Ascending aorta (tissue), 2 donors: ENCODE data around the gene CFAP77. TPM values are rescaled to one million over a fixed set of nuclear protein-coding genes. Genes with fewer than 3 reads are reported as not detected.

Experiments used
- DNase-seq, 2 donors: peaks; one replicate each; pipeline ENCODE4 v3.0.0-alpha.2; 2019; ENCODE audit warnings: low spot score in 2 of 2
- H3K27ac ChIP-seq, 2 donors: fragments of 200-600 bp; sonication (generic); one replicate each; pipeline ENCODE4 v1.5.1; 2016 to 2017; ENCODE audit warnings: mild to moderate bottlenecking in 1 of 2
- H3K27me3 ChIP-seq: fragments of 200-600 bp; sonication (generic); one replicate; pipeline ENCODE4 v1.5.1; 2017
- H3K36me3 ChIP-seq, 2 donors: fragments of 200-600 bp; sonication (generic); one replicate each; pipeline ENCODE4 v1.5.1; 2016
- H3K4me1 ChIP-seq, 2 donors: fragments of 200-600 bp; sonication (generic); one replicate each; pipeline ENCODE4 v1.5.1; 2016 to 2017; ENCODE audit warnings: mild to moderate bottlenecking in 1 of 2
- H3K4me3 ChIP-seq, 2 donors: fragments of 200-600 bp; sonication (generic); one replicate each; pipeline ENCODE4 v1.5.1; 2016 to 2017; ENCODE audit warnings: mild to moderate bottlenecking in 1 of 2
- H3K9me3 ChIP-seq, 2 donors: fragments of 200-600 bp; sonication (generic); one replicate each; pipeline ENCODE4 v1.5.1; 2016
- intact Hi-C: fragments of 100-400 bp; cut with DNase I; formaldehyde crosslinking; loops from one replicate; pipeline ENCODE4 v1.15.1; 2023
- total RNA-seq: library from RNA; depleted of rRNA; stranded (reverse); fragments of >200 nt; gene quantifications from one replicate; pipeline ENCODE4 v1.1.0, GENCODE V29; 2016
- TF ChIP-seq, protein P1 (sequence below), 3 experiments: fragments of 200-600 bp in 2 of 3; fragments of 450-650 bp in 1 of 3; sonication (generic) in 2 of 3; IDR thresholded peaks; one replicate each; pipeline ENCODE4 v1.5.1; 2016 to 2019; ENCODE audit warnings: antibody characterized with exemption in 3 of 3, mild to moderate bottlenecking in 1 of 3, moderate library complexity in 1 of 3

Gene CFAP77
- total RNA-seq, 1 donor from 2014 or later: not detected

DNA sequence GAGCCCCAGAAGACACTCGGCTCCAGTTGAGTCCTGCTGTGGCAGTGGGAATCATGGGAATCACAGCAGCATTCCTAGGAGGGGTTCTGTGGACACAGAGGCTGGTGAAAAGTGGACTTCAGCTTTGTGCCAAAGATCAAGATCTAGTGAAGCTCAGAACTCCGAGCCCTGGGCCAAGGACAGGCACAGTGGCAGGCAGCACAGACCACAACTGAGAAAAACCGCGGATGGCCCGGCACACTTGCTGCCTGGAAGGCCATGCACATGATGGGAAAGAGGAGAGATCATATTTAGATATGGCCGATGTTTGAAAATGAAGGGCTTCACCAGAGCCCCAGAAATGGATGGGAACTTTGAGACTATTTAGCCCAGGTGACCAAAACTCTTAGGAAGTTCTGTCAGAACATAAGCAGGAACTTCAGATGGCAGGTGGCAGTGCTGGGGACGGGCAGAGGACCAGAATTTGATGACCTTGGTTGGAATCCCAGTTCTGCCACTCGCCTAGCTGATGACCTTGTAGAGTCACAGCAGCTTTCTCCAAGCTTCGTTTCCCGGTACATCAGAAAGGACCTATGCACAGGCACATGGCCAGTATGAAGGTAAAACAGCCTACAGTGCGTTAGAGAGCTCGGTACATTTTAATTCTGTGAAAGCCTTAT is 190.4 kb downstream of the CFAP77 start:
- intact Hi-C loops: no loop called here
- H3K27me3 ChIP-seq: no peaks in the 10 kb centered on the region
- H3K9me3 ChIP-seq: no peaks in the 10 kb centered on the region
- H3K4me3 ChIP-seq: no peak overlapping the region
- H3K36me3 ChIP-seq: peaks cover 29 to 63% of the 10 kb centered on the region in 2 donors
- DNase-seq: no peak
- TF ChIP-seq, protein P1, sequence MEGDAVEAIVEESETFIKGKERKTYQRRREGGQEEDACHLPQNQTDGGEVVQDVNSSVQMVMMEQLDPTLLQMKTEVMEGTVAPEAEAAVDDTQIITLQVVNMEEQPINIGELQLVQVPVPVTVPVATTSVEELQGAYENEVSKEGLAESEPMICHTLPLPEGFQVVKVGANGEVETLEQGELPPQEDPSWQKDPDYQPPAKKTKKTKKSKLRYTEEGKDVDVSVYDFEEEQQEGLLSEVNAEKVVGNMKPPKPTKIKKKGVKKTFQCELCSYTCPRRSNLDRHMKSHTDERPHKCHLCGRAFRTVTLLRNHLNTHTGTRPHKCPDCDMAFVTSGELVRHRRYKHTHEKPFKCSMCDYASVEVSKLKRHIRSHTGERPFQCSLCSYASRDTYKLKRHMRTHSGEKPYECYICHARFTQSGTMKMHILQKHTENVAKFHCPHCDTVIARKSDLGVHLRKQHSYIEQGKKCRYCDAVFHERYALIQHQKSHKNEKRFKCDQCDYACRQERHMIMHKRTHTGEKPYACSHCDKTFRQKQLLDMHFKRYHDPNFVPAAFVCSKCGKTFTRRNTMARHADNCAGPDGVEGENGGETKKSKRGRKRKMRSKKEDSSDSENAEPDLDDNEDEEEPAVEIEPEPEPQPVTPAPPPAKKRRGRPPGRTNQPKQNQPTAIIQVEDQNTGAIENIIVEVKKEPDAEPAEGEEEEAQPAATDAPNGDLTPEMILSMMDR (IDR thresholded peaks at IDR 0.05): no peak
- no peak overlapping the region for H3K27ac ChIP-seq
- no peaks in the 10 kb centered on the region for H3K4me1 ChIP-seq

DNA sequence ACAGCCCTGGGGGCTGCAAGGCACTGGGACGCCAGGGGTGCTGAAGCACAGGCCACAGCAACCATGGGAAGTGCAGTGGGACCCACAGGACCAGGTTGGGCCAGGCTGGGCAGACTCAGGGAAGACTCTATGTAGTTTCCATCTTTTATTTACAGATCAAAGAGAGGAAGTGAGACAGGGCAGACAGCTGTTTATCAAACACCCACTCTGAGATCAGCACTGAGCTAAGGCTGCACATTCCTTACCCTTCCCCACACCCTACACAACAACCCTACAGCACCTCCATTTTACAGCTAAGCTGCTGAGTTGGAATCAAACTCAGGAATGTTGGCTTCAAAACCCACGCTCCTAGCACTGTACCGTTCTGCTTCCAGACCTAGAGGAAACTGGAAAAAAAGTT is 192.2 kb downstream of the CFAP77 start:
- intact Hi-C loops: no loop called here
- DNase-seq: no peak
- H3K36me3 ChIP-seq: peaks cover 25 to 58% of the 10 kb centered on the region in 2 donors
- H3K27ac ChIP-seq: no peak overlapping the region
- H3K4me3 ChIP-seq: no peak overlapping the region
- no peaks in the 10 kb centered on the region for H3K4me1 ChIP-seq
- H3K27me3 ChIP-seq: no peaks in the 10 kb centered on the region
- H3K9me3 ChIP-seq: no peaks in the 10 kb centered on the region
- TF ChIP-seq, protein P1 (IDR thresholded peaks at IDR 0.05): no peak

DNA sequence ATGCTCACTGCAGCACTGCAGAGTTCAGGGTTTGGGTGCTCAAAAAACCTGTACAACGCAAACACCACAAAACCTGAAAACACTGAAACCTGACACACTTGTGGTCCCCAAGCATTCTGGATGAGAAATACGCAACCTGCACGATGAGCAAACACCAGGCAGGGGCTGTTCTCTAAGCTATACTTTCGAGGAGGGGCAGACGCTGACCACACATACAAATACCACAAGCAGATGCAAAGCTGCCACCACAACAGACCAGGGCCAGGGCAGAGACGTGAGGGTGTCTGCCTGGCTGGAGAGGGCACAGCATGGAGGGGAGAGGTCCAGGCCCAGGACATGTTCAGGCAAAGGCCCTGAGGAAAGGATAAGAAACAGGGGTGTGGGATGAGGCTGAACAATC is 195.4 kb downstream of the CFAP77 start:
- TF ChIP-seq, protein P1 (IDR thresholded peaks at IDR 0.05): no peak
- Histone ChIP-seq H3K9me3 (no peaks in the 10 kb centered on the region), H3K4me3 (no peak overlapping the region), H3K27me3 (no peaks in the 10 kb centered on the region), H3K27ac (no peak overlapping the region), H3K36me3 (peaks cover 35 to 63% of the 10 kb centered on the region in 2 donors), H3K4me1 (no peaks in the 10 kb centered on the region)
- DNase-seq: no peak
- intact Hi-C loops: no loop called here

DNA sequence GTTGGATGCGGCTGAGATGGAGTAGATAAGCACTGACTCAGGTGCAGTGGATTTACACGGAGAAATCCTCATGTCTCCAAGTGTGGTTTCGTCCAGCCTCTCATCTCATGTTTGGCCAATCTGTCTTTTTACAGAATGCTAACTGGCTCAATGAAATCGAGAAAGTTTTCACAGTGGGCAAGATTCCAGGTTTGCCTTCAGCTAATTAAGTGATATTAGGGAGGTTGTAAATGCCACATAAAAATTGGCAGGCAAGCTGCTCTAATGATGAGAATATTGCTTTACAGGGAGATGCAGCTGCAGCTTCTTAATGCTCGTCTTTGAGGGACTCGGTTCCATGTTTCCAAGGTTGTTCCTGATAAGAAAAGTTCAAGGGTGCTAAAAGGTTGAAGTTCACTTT is 196.1 kb downstream of the CFAP77 start:
- DNase-seq: no peak
- Histone ChIP-seq H3K9me3 (no peaks in the 10 kb centered on the region), H3K4me3 (no peak overlapping the region), H3K27me3 (no peaks in the 10 kb centered on the region), H3K4me1 (no peaks in the 10 kb centered on the region), H3K27ac (no peak overlapping the region), H3K36me3 (peaks cover 36 to 63% of the 10 kb centered on the region in 2 donors)
- TF ChIP-seq, protein P1 (IDR thresholded peaks at IDR 0.05): no peak
- intact Hi-C loops: no loop called here

DNA sequence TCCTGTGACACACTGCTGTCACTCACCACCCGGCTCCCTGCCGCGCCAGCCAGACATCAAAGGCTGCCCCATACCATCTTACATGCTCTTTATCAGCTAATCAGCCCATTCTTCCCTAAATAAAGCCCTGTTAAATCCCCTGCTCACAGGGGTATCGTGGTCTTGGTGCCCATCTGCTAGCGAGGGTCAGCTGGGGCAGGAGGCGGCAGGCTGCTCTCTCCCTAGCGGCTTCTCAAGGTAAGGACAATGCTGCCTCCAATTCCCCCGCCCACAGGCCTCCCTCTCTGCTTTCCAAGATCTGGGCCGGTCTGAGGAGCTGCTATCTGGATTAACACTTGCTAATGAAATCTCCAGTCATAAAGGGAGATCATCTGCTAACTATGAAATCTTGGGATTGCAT is 199.2 kb downstream of the CFAP77 start:
- no peak overlapping the region for H3K27ac ChIP-seq
- H3K27me3 ChIP-seq: no peaks in the 10 kb centered on the region
- no peaks in the 10 kb centered on the region for H3K9me3 ChIP-seq
- intact Hi-C loops: no loop called here
- no peaks in the 10 kb centered on the region for H3K4me1 ChIP-seq
- TF ChIP-seq, protein P1 (IDR thresholded peaks at IDR 0.05): no peak
- H3K36me3 ChIP-seq: peaks cover 41 to 75% of the 10 kb centered on the region in 2 donors
- DNase-seq: no peak
- no peak overlapping the region for H3K4me3 ChIP-seq

DNA sequence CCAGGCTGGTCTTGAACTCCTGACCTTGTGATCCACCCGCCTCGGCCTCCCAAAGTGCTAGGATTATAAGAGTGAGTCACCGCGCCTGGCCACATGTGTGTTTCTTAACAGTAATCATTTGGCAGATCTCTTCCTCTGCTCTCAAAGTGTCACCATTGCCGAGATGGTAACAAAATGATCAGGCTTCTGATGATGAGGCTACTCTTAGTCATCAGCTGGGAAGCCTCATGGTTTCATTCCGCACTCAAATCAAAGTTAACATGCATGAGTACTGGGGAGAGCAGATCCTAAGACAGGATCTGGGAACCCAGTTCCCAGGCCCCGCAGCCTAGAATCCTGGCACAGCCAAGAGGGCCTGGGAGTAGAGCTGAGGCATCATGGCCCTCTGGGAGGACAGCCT is 199.8 kb downstream of the CFAP77 start:
- no peak overlapping the region for H3K4me3 ChIP-seq
- TF ChIP-seq, protein P1 (IDR thresholded peaks at IDR 0.05): no peak
- H3K27me3 ChIP-seq: no peaks in the 10 kb centered on the region
- no peaks in the 10 kb centered on the region for H3K4me1 ChIP-seq
- DNase-seq: no peak
- H3K9me3 ChIP-seq: no peaks in the 10 kb centered on the region
- peaks cover 46 to 80% of the 10 kb centered on the region in 2 donors for H3K36me3 ChIP-seq
- H3K27ac ChIP-seq: no peak overlapping the region
- intact Hi-C loops: no loop called here
